SK-N-MC (cell line): Measurements from ENCODE around the gene ABL2.

ENCODE experiments used
- EZH2 ChIP-seq: fragments of 200-600 bp; sonication (generic); IDR thresholded peaks from one replicate; pipeline ENCODE4 v1.6.1; 2017; ENCODE audit warnings: antibody characterized with exemption
- FOXP2 ChIP-seq: optimal IDR thresholded peaks from 2 replicates; pipeline ENCODE3; 2011; ENCODE audit warnings: mild to moderate bottlenecking, moderate library complexity; ENCODE audit not compliant: insufficient read depth; ENCODE audit errors: extremely low read length, control extremely low read depth
- POLR2AphosphoS5 ChIP-seq: IDR thresholded peaks from 2 replicates; pipeline ENCODE4 v1.6.1; 2012; ENCODE audit warnings: mild to moderate bottlenecking, low read depth, low read length, borderline replicate concordance

DNA sequence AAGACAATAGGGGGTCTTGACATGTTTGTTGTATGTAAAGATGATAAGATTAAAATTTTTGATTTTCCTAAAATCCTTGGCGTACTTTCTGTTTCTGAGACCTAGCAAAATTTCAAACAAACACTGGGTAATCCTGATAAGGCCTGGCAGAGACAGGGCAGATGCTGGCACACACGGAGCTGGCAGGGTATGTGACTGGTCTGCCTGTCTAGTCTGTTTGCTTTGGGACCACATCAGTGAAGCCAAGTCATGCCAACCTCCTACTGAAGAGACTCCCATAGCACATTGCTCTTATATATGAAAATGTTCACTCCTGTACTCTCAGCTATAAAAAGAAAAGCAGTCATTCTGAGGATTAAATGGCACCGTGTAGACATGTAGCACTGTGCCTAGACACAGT, 133.6 kb downstream of the ABL2 start:
- TF ChIP-seq EZH2 = no peak
- TF ChIP-seq POLR2AphosphoS5 = no peak
- TF ChIP-seq FOXP2 = no peak
